Measurements from ENCODE around the gene NUP210L.
"Not testable (repeated sequence)": the region's sequence is repeated elsewhere in the genome, so short reads cannot be mapped to it uniquely, and the experiment has no call there.

The NUP210L gene

GRCh38 chr1:153987621-153988020, 167.3 kb downstream of the NUP210L start:
- Histone ChIP-seq H3K27me3 (ENCODE audit: control insufficient read depth, insufficient read depth, low read length) (no peaks in the 10 kb centered on the region), H3K4me1 (ENCODE audit: control insufficient read depth, insufficient read depth, low read length) (peaks cover 27% of the 10 kb centered on the region), H3K36me3 (ENCODE audit: insufficient read depth, low read length) (peaks cover 23% of the 10 kb centered on the region), H3K4me3 (ENCODE audit: low read length) (no peak overlapping the region), H3K9me3 (replicated peaks; ENCODE audit: low read length) (no peaks in the 10 kb centered on the region), H3K9ac (ENCODE audit: low read depth, low read length) (no peak overlapping the region), H3K4me2 (ENCODE audit: low read length) (no peak overlapping the region)

GRCh38 chr1:153985941-153986761, 168.7 kb downstream of the NUP210L start, which contains the start of gene RAB13:
Gene RAB13, minus strand, starts transcription at chr1:153986339. Its CDS starts 103 bp downstream, at chr1:153986236.
- Histone ChIP-seq H3K27me3 (ENCODE audit: control insufficient read depth, insufficient read depth, low read length) (no peaks in the 10 kb centered on the region), H3K9ac (ENCODE audit: low read depth, low read length) (peak within 1 kb of the TSS; percentile 87), H3K36me3 (ENCODE audit: insufficient read depth, low read length) (peaks cover 20% of the 10 kb centered on the region), H3K4me2 (ENCODE audit: low read length) (peak within 1 kb of the TSS; percentile 94), H3K9me3 (replicated peaks; ENCODE audit: low read length) (no peaks in the 10 kb centered on the region), H3K4me3 (ENCODE audit: low read length) (peak within 1 kb of the TSS; percentile 81), H3K4me1 (ENCODE audit: control insufficient read depth, insufficient read depth, low read length) (peaks cover 20% of the 10 kb centered on the region)

GRCh38 chr1:153985341-153985912, 169.4 kb downstream of the NUP210L start:
- no peaks in the 10 kb centered on the region for H3K27me3 ChIP-seq (ENCODE audit: control insufficient read depth, insufficient read depth, low read length)
- H3K4me3 ChIP-seq (ENCODE audit: low read length): peak overlapping the region; percentile 81
- H3K36me3 ChIP-seq (ENCODE audit: insufficient read depth, low read length): peaks cover 21% of the 10 kb centered on the region
- H3K9ac ChIP-seq (ENCODE audit: low read depth, low read length): peak overlapping the region; percentile 79
- no peaks in the 10 kb centered on the region for H3K9me3 ChIP-seq (replicated peaks; ENCODE audit: low read length)
- peak overlapping the region; percentile 94 for H3K4me2 ChIP-seq (ENCODE audit: low read length)
- peaks cover 20% of the 10 kb centered on the region for H3K4me1 ChIP-seq (ENCODE audit: control insufficient read depth, insufficient read depth, low read length)

GRCh38 chr1:153984123-153984894, 170.6 kb downstream of the NUP210L start:
- Histone ChIP-seq H3K4me1 (ENCODE audit: control insufficient read depth, insufficient read depth, low read length) (peaks cover 18% of the 10 kb centered on the region), H3K9me3 (replicated peaks; ENCODE audit: low read length) (no peaks in the 10 kb centered on the region), H3K27me3 (ENCODE audit: control insufficient read depth, insufficient read depth, low read length) (no peaks in the 10 kb centered on the region), H3K9ac (ENCODE audit: low read depth, low read length) (no peak overlapping the region), H3K36me3 (ENCODE audit: insufficient read depth, low read length) (peaks cover 21% of the 10 kb centered on the region), H3K4me3 (ENCODE audit: low read length) (peak overlapping the region; percentile 81), H3K4me2 (ENCODE audit: low read length) (peak overlapping the region; percentile 94)

- H3K4me1 ChIP-seq (ENCODE audit: control insufficient read depth, insufficient read depth, low read length): peaks cover 20% of the 10 kb centered on the region
- H3K36me3 ChIP-seq (ENCODE audit: insufficient read depth, low read length): peaks cover 27% of the 10 kb centered on the region
- H3K4me2 ChIP-seq (ENCODE audit: low read length); H3K9me3 ChIP-seq (replicated peaks; ENCODE audit: low read length); H3K27me3 ChIP-seq (ENCODE audit: control insufficient read depth, insufficient read depth, low read length); H3K9ac ChIP-seq (ENCODE audit: low read depth, low read length); H3K4me3 ChIP-seq (ENCODE audit: low read length): not testable (repeated sequence)
These were observed 173.1 kb downstream of the NUP210L start for GRCh38 chr1:153981735-153982134.

GRCh38 chr1:153979091-153979490, 175.8 kb downstream of the NUP210L start:
- H3K4me3 ChIP-seq (ENCODE audit: low read length); H3K9me3 ChIP-seq (replicated peaks; ENCODE audit: low read length); H3K27me3 ChIP-seq (ENCODE audit: control insufficient read depth, insufficient read depth, low read length); H3K4me2 ChIP-seq (ENCODE audit: low read length); H3K9ac ChIP-seq (ENCODE audit: low read depth, low read length): not testable (repeated sequence)
- Histone ChIP-seq H3K4me1 (ENCODE audit: control insufficient read depth, insufficient read depth, low read length) (peaks cover 16% of the 10 kb centered on the region), H3K36me3 (ENCODE audit: insufficient read depth, low read length) (peaks cover 43% of the 10 kb centered on the region)

- peak overlapping the region; percentile 87 for H3K4me3 ChIP-seq (ENCODE audit: low read length)
- peak overlapping the region; percentile 91 for H3K4me2 ChIP-seq (ENCODE audit: low read length)
- H3K27me3 ChIP-seq (ENCODE audit: control insufficient read depth, insufficient read depth, low read length): no peaks in the 10 kb centered on the region
- peaks cover 15% of the 10 kb centered on the region for H3K4me1 ChIP-seq (ENCODE audit: control insufficient read depth, insufficient read depth, low read length)
- H3K9ac ChIP-seq (ENCODE audit: low read depth, low read length): peak overlapping the region; percentile 92
- peaks cover 45% of the 10 kb centered on the region for H3K36me3 ChIP-seq (ENCODE audit: insufficient read depth, low read length)
- H3K9me3 ChIP-seq (replicated peaks; ENCODE audit: low read length): no peaks in the 10 kb centered on the region
These were observed 176.5 kb downstream of the NUP210L start for GRCh38 chr1:153978274-153978909.

GRCh38 chr1:153977250-153978240, 177.3 kb downstream of the NUP210L start, which contains the start of gene JTB:
Gene JTB, minus strand, starts transcription at chr1:153977674. Its CDS starts 422 bp downstream, at chr1:153977252.
- H3K36me3 ChIP-seq (ENCODE audit: insufficient read depth, low read length): peaks cover 43% of the 10 kb centered on the region

GRCh38 chr1:153976819-153977249, 178.0 kb downstream of the NUP210L start:
- Histone ChIP-seq H3K4me2 (ENCODE audit: low read length) (peak overlapping the region; percentile 91), H3K36me3 (ENCODE audit: insufficient read depth, low read length) (peaks cover 39% of the 10 kb centered on the region), H3K27me3 (ENCODE audit: control insufficient read depth, insufficient read depth, low read length) (no peaks in the 10 kb centered on the region), H3K9me3 (replicated peaks; ENCODE audit: low read length) (no peaks in the 10 kb centered on the region), H3K4me3 (ENCODE audit: low read length) (peak overlapping the region; percentile 87), H3K4me1 (ENCODE audit: control insufficient read depth, insufficient read depth, low read length) (peaks cover 15% of the 10 kb centered on the region), H3K9ac (ENCODE audit: low read depth, low read length) (peak overlapping the region; percentile 92)

More at GRCh38 chr1:153977250-153978240, 177.3 kb downstream of the NUP210L start, which contains the start of gene JTB:
- Histone ChIP-seq H3K4me2 (ENCODE audit: low read length) (peak within 1 kb of the TSS; percentile 91), H3K4me1 (ENCODE audit: control insufficient read depth, insufficient read depth, low read length) (peaks cover 15% of the 10 kb centered on the region), H3K27me3 (ENCODE audit: control insufficient read depth, insufficient read depth, low read length) (no peaks in the 10 kb centered on the region), H3K9me3 (replicated peaks; ENCODE audit: low read length) (no peaks in the 10 kb centered on the region), H3K9ac (ENCODE audit: low read depth, low read length) (peak within 1 kb of the TSS; percentile 92), H3K4me3 (ENCODE audit: low read length) (peak within 1 kb of the TSS; percentile 87)

- H3K4me3 ChIP-seq (ENCODE audit: low read length): no peak overlapping the region
- no peaks in the 10 kb centered on the region for H3K9me3 ChIP-seq (replicated peaks; ENCODE audit: low read length)
- no peak overlapping the region for H3K4me2 ChIP-seq (ENCODE audit: low read length)
- no peak overlapping the region for H3K9ac ChIP-seq (ENCODE audit: low read depth, low read length)
- peaks cover 26% of the 10 kb centered on the region for H3K36me3 ChIP-seq (ENCODE audit: insufficient read depth, low read length)
- H3K4me1 ChIP-seq (ENCODE audit: control insufficient read depth, insufficient read depth, low read length): peaks cover 15% of the 10 kb centered on the region
- no peaks in the 10 kb centered on the region for H3K27me3 ChIP-seq (ENCODE audit: control insufficient read depth, insufficient read depth, low read length)
These were observed 181.3 kb downstream of the NUP210L start for GRCh38 chr1:153973525-153973924.

Measured in skeletal muscle satellite cell (primary cell).